IPS-11a (cell line): ENCODE data around the gene RIPPLY2.

ENCODE experiments used
- H3K4me3 ChIP-seq: one replicate; pipeline ENCODE4 v1.5.1; 2013; ENCODE audit warnings: low read depth, low read length, control low read depth

Gene RIPPLY2

DNA sequence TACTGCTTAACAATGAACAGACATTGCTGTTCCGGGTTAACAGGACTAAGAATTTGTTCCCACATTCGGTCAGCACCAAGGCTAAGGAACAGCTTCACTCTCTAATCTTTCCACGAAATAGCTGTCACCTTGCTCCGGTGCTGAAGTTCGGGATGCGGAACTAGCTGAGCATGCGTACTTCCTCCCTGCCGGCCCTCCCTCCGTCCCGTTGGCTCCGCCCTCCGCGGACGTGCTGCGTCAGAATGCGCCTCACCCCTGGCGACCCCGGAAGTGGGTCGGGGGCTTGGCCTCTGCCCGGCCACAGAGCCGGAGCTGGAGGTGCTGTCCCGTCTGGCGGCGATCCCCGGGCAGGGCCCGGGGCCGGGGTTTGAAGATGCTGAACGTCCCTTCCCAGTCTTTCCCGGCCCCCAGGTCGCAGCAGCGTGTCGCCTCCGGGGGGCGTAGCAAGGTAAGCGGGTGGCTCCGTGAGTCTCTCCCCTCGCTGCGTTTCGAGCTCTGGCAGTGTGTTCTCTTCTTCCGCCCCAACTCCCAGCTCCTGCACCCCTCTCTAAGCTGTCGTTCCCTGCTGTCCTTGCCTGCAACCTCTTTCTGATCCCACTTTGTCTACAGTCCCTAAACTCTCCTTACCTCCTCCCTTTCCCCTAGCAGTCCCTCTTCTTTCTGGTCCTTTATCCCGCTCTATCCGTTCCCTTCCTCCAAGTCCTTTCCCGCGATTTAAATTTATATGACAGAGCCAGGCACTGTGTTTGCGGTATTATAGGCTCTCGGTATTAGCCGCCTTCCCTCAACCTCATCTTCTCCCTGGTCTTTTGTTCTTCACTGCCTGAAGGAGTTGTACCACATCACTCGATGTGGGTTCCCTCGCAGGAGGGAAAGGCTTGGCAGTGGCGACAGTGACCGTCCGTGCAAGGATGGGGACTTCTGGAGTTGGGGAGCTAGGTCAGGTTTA is 6.5 kb downstream of the RIPPLY2 start, which contains the start of gene CYB5R4:
TSS of gene CYB5R4 (plus strand) at position 280 of the 949 bp plus-strand sequence. CDS start at position 374, 94 bp downstream.
- peak within 1 kb of the TSS; percentile 89 for H3K4me3 ChIP-seq

DNA sequence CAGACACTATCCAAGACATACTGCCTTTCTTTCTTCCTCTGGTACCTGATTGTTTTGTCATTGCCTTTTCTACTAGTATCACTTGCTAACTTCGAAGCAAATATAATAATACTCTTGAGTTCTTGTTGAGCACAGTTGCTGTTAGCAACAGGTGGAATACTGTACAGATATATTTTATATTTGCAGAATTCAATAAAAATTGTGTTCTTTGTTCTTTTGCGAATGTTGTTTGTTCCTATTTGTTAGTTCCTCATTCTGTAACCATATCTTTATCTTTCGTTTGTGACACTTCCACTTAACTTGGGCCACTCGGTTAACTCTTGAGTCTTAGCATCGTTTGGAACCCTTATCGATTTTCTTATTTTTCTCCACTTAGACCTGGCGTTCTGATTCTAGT is 7.2 kb downstream of the RIPPLY2 start:
- H3K4me3 ChIP-seq = peak overlapping the region; percentile 89

DNA sequence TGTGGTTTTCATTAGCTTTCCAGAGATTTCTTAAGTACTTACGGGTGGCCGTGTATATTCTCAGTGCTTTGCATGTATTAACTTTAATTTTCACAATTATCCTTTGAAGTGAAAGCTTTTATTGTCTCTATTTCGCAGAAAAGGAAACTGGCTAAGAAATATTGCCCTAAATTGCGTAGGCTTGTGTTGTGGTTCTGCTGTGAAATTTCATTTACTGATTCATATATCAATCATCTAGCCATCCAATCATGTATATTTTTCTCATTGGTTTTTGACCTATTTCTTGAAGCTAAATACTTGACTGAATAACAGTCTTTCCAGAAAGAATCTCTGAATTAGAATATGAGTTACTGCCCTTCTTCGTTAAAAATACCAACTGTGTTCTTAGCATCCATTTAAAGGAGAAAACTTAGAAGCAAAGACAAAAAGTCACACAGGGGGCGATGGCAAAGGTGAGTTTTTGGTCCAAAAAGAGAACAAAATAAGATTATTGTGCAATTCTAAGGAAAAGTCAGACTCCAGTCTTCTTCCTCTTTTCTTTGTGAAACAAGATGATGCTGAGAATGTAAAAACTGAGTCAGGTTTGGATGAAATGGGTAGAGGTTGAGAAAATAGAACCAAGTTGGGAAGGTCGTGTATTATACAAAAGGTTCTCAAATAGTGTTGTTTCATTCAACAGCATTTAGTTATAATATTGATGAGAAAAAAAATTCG is 7.8 kb downstream of the RIPPLY2 start:
- peak overlapping the region; percentile 89 for H3K4me3 ChIP-seq

DNA sequence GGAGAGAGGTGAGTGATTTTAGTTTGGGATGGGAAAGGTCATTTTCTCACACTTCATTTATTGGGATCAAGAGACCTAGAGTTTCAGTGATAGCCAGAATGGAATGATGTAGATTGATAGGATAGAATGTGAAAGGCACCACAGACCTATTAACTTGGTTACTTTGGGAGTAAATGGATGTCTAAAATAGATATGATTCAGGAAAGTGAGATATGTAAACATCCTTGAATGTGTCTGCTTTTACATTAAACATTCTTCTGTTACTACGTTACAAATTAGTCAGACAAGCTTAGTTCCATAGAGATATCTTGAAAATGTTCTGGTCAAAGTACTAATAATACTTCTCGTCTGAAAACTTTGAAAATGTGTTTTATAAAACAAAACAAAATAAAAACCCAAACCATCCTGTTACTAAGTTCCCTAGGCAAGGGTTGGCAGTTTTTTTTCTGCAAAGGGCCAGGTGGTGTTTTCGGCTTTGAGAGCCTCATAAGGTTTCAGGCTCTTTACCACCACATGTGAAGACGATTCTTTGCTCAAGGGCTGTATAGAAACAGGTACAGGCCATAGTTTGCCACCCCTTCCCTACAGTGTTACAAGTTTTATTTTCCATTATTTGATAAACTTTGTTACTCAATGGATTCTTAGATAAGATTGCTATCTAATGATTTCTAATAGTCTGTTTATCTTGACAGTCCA is 9.8 kb downstream of the RIPPLY2 start:
- H3K4me3 ChIP-seq = no peak overlapping the region

DNA sequence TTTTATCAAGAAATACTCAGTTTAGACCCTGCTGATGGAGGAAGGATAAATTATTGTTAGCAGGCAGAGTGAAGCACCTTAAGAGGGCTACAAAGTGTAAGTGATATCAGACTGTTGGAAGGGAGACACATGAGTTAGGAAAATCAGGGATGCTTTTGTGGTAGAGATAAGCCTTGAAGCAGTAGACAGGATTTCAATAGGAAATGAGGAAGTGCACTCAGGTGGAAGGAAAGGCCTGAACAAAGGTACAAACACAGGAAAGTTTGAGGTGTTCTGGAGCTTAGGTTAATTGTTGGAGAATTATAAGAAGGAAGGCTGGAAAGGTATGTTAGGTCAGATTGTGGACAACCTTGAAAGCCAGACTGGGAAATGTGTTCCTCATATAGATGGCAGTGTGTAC is 13.9 kb downstream of the RIPPLY2 start:
- no peak overlapping the region for H3K4me3 ChIP-seq

DNA sequence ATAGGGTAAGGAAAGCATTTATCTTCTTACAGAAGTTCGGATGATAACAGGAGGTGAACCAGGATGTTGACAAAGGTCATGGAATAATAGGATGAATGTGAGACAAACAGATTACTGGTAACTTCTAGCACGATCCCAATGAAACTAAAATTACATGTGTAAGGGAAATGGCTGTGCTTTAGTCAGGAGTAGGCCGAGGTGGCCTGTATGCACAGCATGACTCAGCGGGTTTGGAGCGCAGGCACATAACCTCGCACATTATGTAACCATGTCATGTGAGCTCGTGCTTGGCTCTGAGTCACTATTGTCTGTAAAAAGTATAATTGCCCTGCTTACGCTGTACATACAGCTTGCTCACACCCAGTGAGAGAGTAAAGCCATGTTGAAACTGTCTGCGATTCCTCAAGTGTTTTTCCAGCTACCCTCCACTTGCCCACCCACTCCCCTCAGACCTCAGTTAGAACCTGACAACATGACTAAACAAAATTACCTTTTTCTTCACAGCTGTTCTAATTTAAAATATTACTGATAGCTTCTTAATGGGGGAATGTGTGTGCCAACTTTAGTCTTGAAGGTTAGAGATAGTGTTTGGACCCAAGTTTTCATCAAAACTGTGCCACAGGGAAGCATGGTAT is 14.5 kb downstream of the RIPPLY2 start:
- no peak overlapping the region for H3K4me3 ChIP-seq

DNA sequence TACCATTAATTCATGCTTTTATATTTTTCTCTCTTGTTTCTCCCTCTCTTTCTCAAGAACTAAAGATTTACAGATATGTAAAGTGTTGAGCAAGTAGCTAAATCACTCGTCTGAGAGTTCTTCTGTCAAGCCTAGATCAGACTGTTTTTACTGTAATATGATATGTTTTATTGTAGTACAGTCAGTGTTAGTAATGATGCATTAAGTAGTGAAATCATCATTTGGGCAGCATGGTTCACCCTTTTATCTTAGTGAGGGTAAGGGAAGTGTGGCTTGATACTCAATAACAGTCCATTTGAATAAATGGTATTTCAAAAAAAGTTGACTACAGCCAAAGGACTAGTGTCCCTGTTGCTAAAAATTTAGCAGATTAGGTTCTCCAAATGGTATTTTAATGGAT is 15.5 kb downstream of the RIPPLY2 start:
- no peak overlapping the region for H3K4me3 ChIP-seq

DNA sequence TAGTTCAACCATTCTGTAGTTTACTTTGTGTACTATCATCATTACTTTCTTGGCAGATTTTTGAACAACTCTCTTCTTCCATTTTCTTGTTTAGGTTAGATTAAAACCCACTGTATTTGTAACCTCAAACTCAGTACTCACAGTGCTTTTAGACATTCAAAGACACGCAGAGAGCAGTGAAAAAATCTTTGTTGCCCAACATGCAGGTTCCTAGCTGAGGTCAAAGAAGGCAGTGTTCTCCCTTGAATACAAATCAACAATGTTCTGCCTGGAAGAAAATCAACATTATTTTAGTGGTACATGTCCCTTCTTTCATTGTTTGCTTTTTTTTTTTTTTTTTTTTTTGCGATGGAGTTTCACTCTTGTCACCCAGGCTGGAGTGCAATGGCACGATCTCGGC is 17.5 kb downstream of the RIPPLY2 start:
- no peak overlapping the region for H3K4me3 ChIP-seq

DNA sequence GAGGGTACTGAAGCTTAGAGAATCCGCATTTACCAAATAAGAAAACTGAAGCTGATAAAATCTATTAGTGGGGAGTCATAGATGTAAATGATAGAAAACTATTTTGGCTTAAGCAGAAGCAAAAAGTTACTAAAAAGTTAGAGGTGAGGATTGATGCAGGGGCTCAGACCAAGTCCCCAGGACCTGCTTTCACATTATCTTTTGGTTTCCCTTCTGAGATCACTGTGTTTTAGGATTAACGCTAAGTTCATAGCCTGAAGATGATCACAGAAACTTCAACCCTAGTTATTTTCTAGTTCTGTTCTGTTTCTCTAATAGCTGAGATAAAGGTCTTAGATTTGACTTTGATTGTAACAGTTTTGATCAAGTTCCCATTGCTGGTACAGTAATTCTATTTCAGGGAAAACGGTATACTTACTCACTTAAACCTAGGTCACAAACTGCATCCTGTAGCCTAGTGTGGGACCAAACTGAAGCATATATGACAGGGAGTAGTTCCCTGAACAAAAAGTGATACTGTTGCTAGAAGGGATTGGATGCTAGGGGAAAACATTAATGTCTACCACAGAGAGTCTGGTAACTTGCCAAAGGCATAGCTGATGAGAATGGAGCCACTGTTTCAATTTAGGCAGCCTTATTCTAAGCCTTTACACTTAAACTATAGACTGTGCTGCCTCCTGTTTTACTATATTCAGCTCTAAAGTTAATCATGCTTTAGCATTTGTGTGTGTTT is 19.4 kb downstream of the RIPPLY2 start:
- no peak overlapping the region for H3K4me3 ChIP-seq

DNA sequence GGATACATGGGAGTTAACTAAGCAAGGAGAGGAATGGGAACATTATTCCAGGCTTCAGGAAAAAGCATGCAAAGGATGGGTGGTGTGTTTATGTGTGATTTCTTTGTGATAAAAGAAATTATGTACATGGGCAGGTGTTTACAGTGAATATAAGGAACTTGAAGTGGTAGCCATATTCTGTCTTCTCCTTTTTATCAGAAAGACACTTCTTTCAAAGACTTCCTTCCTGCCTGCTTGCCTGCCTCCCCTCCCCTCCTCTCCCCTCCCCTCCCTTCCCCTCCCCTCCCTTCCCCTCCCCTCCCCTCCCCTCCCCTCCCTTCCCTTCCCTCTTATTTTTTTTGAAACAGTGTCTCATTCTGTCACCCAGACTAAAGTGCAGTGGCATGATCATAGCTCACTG is 20.7 kb downstream of the RIPPLY2 start:
- H3K4me3 ChIP-seq = no peak overlapping the region

DNA sequence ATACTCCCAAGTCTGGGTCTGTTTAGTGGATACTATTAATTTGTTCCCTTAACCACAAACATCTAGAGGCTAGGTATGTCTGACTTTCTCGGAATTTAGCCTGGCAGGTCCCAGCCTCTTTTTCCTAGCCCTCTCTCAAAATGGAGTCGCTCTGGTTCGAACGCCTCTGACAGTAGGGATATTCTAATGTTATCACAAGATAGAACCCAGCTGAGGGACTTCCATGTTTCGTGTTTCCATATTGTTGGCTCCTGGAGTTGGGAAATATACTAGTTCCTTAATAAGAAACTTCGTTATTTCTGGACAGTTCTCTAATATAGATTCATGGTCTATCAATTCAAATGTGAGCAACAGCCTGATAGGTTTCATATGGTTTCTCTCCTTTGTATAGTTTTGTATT is 22.7 kb downstream of the RIPPLY2 start:
- H3K4me3 ChIP-seq = no peak overlapping the region

DNA sequence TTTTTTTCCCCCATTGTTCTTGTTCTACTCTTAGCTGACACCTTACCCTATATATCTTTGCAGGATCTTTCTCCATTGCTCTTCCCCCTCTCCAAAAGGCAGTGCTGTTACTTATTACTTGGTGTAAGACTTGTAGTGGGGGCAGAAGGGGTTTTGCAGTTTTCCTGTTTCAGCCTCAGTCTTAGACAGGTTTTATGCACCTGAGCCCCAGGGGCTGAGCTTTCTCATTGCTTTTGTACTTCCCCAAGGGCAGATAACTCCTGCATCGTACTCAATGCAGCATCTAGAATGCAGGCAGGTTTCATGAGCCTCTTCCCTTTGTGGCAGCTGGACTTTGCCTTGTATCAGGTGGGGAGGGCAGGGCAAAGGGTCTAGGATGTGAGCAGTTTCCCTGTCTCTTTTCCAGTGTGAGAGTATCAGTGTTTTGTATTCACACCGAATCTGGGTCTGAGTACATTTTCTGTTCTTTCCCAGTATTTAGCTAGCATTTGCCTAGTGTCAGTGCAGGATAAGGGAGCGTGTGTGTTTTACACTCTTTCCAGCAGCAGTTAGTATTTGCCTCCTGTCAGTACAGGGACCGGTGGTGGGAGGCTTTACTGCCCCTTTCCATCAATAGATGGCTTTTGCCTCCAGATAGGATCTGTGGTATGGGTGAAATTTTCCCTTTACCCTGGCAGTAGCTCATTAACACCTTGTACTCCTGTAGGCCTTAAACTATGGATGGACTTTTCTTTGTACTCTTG is 25.9 kb downstream of the RIPPLY2 start:
- H3K4me3 ChIP-seq = no peak overlapping the region

DNA sequence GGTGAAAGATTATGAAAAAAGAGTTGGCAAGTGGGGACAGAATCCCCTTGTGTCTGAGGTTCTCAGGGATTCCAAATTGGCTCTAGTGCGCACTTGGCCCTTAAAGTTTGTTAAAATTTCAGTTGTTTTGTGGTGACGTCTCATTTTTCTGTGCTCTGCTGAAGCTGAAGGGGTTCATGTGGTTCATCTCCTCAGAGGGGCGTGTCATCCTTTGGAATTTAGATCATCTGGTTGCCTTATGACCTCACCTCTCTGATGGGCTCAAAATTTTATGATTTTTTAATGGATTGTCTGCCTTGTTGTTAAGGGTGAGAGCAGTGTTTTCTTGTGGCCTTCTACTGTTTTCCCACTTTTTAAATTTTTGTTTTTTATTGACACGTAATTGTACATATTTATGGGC is 26.6 kb downstream of the RIPPLY2 start:
- no peak overlapping the region for H3K4me3 ChIP-seq

DNA sequence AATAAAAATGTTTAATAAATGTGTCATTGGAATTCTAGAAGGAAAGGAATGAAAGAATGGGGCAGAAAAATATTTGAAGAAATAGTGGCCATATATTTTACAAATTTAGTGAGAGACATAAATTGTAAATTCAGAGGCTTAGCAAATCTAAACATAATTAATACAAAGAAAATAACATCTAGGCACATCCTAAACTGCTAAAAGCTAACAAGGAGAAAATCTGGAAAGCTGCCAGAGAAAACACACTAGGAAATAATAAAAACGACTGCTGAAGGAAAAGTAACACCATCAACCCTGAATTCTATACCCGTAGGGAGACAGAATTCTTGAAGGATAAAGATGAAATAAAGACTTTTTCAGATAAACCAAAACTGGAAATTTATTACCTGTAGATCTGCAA is 30.1 kb downstream of the RIPPLY2 start:
- no peak overlapping the region for H3K4me3 ChIP-seq

DNA sequence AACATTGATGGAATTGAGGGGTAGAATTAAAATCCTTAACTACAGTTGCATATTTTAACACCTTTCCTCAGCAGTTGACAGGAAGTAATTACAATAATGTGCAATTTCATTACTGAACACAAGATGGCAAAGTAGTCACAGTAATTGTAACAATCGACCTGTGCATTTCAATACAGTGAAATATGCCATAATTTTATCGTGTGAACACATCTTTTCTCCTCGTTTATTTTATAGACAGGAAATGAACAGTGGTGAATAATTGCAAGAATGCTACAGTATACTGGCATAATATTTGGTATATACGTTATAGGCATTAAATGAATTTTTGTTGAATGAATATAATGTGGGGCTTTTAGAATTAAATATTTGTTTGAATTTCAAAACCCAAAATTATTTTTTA is 31.4 kb downstream of the RIPPLY2 start:
- no peak overlapping the region for H3K4me3 ChIP-seq

DNA sequence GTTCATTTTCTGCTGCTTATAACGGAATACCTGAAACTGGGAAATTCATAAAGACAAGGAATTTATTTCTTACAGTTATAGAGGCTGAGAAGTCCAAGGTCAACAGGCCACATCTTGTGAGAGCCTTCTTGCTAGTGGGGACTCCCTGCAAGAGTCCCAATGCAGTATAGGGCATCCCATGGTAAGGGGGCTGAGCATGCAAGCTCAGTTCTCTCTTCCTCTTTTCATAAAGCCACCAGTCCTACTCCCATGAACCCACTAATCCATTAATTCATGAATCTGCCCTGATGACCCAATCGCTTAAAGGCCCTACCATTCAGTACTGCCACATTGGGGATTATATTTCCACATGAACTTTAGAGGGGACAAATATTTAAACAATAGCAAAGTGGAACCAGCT is 32.8 kb downstream of the RIPPLY2 start:
- H3K4me3 ChIP-seq = no peak overlapping the region

DNA sequence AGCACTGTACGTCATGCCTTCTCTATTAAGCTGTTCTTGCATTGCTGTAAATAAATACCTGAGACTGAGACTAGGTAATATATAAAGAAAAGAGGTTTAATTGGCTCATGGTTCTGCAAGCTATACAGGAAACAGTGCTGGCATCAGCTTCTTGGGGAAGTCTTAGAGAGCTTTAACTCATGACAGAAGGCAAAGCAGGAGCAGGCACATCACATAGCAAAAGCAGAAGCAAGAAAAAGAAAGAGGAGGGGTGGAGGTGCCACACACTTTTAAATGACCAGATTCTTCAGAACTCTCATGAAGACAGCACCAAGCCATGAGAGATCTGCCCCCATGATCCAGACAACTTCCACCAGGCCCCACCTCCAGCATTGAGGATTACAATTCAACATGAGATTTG is 36.5 kb downstream of the RIPPLY2 start:
- H3K4me3 ChIP-seq = no peak overlapping the region

DNA sequence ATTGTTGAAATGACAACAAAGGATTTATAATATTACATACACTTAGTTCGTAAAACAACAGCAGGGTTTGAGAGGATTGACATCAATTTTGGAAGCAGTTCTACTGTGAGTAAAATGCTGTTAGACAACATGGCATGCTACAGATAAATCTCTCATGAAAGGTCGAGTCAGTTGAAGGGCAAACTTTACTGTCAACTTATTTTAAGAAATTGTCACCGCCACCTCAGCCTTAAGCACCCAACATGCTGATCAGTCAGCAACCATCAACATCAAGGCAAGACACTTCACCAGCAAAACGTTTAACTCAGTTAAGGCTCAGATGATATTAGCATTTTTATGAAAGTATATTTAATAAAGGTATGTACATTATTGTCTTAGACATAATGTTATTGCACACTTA is 37.4 kb downstream of the RIPPLY2 start:
- H3K4me3 ChIP-seq = no peak overlapping the region

DNA sequence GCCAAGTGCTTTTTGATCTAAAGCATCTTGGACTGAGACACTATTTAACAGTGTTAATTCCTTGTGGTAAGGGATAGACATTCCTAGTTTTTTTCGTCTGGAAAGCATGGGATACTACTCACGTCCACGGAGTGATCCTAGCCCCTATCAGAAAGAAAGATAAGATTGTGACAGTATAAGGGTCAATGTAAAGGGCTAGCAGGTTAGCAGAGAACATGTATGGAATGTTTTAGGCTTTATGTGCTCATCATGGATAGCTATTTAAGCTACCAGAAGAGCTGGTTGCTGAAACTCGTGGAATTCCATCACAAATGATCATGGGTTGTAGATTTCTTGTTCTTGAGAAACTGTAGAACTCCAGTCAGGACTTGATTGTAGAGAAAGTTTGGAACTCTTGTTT is 38.4 kb downstream of the RIPPLY2 start:
- no peak overlapping the region for H3K4me3 ChIP-seq

DNA sequence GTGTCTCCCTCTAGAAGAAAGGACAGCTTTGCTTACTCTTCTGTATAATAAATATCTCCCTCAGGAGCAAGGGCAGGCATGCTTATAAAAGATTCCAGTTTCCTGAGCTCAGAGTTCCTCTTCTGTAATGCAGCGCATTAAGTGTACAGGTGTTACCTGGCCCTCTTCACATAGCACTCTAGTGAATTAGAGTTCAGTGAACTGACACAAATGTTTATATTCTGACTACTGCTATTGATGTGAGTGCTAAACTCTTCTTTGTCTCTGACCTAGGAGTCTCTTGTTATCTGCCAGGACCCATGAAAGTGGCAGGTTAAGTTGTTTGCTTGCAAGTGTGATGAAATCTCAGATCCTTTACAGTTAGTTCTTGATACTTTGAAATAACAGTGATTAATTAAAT is 39.9 kb downstream of the RIPPLY2 start:
- no peak overlapping the region for H3K4me3 ChIP-seq
